Ovary (tissue), 9 donors: ENCODE results near the gene UNC5CL. TPM values are rescaled to one million over a fixed set of nuclear protein-coding genes. Genes with fewer than 3 reads are reported as not detected.
"Not testable (repeated sequence)": the region's sequence is repeated elsewhere in the genome, so short reads cannot be mapped to it uniquely, and the experiment has no call there.

Source experiments
- DNase-seq, 5 donors: peaks; one replicate each; pipeline ENCODE4 v3.0.0-alpha.2; 2019 to 2020
- H3K27ac ChIP-seq, 2 donors: fragments of 200-600 bp; one replicate each; pipeline versions ENCODE4 v1.5.1 to v1.8.0; 2019 to 2022
- H3K27me3 ChIP-seq: fragments of 200-600 bp; one replicate; pipeline ENCODE4 v1.8.0; 2022
- H3K36me3 ChIP-seq: fragments of 200-600 bp; sonication (generic); one replicate; pipeline ENCODE4 v1.5.1; 2019
- H3K4me1 ChIP-seq: one replicate; pipeline ENCODE4 v1.8.1; 2013; ENCODE audit warnings: mild to moderate bottlenecking, moderate library complexity; ENCODE audit not compliant: insufficient read depth
- H3K4me3 ChIP-seq: fragments of 200-600 bp; sonication (generic); one replicate; pipeline ENCODE4 v1.5.1; 2017
- H3K9me3 ChIP-seq, 2 donors: fragments of 200-600 bp in 1 of 2; sonication (generic) in 1 of 2; one replicate each; pipeline versions ENCODE4 v1.5.1 to v1.8.1; 2013 to 2019; ENCODE audit warnings: mild to moderate bottlenecking in 1 of 2, moderate library complexity in 1 of 2
- EP300 ChIP-seq: sonication (generic); formaldehyde crosslinking; IDR thresholded peaks from one replicate; pipeline ENCODE4 v1.6.1; 2017; ENCODE audit warnings: antibody characterized with exemption
- POLR2A ChIP-seq: fragments of 450-650 bp; IDR thresholded peaks from one replicate; pipeline ENCODE4 v1.6.1; 2017; ENCODE audit warnings: antibody characterized with exemption, mild to moderate bottlenecking, moderate library complexity
- WGBS, 3 donors: extraction: QIAGEN DNeasy Blood & Tissue Kit in 1 of 3; methylation state at CpG; one replicate each; pipeline versions ENCODE4 v1.1.5 to v1.1.7; 2013 to 2017; 5-methylcytosine and 5-hydroxymethylcytosine counted together
- intact Hi-C, 4 donors: fragments of 100-400 bp; cut with DNase I; formaldehyde crosslinking; loops; one replicate each; pipeline versions ENCODE4 v1.11.0 to v1.15.1; 2022 to 2023
- polyA plus RNA-seq, 2 donors: library from polyadenylated mRNA; stranded (reverse); fragments of 200-250 nt in 1 of 2; fragments of 350-450 nt in 1 of 2; fragmentation: Illumina TruSeq in 1 of 2; extraction: RNeasy Lipid Tissue Mini Kit (QIAGEN cat#74804) in 1 of 2; gene quantifications; one replicate each; pipeline ENCODE4 v1.2.3, GENCODE V29; 2013 to 2014
- total RNA-seq, 7 donors: library from RNA; depleted of rRNA in 2 of 7; stranded (reverse); fragments of >200 nt in 2 of 7; fragmentation: NEBNext Ultra II Directional in 3 of 7; extraction: Animal tissue kit (Norgen Biotek cat#: 25700) in 3 of 7; gene quantifications; one replicate each; pipeline versions ENCODE4 v1.1.0 to v1.2.4, GENCODE V29; 2016 to 2023
- TF ChIP-seq, protein P1 (sequence below), 3 donors: fragments of 450-650 bp in 2 of 3; fragments of 200-600 bp in 1 of 3; IDR thresholded peaks; one replicate each; pipeline versions ENCODE4 v1.5.1 to v1.8.0; 2016 to 2022; ENCODE audit warnings: antibody characterized with exemption in 3 of 3, mild to moderate bottlenecking in 1 of 3
- donor health status: DM: no; HTN: no; CAD: no; lungs with moderate emphysema.
- donor health status: DM: no; HTN: no; CAD: no.
- donor health status: Bipolar disorder and iron deficiency.
- donor health status: DM: yes; HTN: yes; CAD: no.
- donor health status: DM: no; HTN: no; CAD: no.
- donor health status: DM: yes; HTN: yes; CAD: no.

UNC5CL gene
- total and polyA plus RNA-seq, 9 donors, result 0.60 to 2.1 (median 0.86) TPM

DNA sequence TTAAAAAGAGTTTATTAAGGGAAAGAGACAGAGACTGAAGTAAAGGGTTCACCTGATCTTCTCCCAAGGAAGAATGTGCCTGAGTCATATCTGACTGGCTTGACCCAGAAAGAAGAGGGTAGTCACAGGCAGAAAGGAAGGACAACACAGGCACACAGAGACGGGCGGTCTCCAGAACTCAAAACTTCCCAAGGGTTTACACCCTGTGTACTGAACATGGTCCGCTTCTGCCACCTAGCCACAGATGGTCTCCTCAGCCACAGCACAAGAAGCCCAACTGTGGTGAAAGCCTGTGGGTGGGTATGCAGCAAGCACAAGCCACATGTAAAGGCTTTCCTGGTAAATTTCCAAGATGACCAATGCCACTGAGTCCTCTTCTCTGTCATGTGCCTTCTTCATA is 17.2 kb downstream of the UNC5CL start:
- H3K4me1 ChIP-seq, result no peaks in the 10 kb centered on the region
- peak; percentile 45 to 54 (median 48) for DNase-seq
- H3K27me3 ChIP-seq, result no peaks in the 10 kb centered on the region
- intact Hi-C loops, result loop anchor here in 3 of 4 donors (10.0 kb wide), 3 partner anchors 127 to 1037 kb away; partner anchors contain the start of gene LRFN2 (in 1 of the 3)
- WGBS, 3 donors, result 60 to 72% (median 65%) methylated on average over 3 of the region's 3 CpGs
- H3K9me3 ChIP-seq, result no peaks in the 10 kb centered on the region
- H3K36me3 ChIP-seq, result no peaks in the 10 kb centered on the region
- H3K27ac ChIP-seq, result no peak overlapping the region
- no peak for TF ChIP-seq EP300
- TF ChIP-seq, protein P1, sequence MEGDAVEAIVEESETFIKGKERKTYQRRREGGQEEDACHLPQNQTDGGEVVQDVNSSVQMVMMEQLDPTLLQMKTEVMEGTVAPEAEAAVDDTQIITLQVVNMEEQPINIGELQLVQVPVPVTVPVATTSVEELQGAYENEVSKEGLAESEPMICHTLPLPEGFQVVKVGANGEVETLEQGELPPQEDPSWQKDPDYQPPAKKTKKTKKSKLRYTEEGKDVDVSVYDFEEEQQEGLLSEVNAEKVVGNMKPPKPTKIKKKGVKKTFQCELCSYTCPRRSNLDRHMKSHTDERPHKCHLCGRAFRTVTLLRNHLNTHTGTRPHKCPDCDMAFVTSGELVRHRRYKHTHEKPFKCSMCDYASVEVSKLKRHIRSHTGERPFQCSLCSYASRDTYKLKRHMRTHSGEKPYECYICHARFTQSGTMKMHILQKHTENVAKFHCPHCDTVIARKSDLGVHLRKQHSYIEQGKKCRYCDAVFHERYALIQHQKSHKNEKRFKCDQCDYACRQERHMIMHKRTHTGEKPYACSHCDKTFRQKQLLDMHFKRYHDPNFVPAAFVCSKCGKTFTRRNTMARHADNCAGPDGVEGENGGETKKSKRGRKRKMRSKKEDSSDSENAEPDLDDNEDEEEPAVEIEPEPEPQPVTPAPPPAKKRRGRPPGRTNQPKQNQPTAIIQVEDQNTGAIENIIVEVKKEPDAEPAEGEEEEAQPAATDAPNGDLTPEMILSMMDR (IDR thresholded peaks at IDR 0.05), result peak in 1 of 3 donors; percentile 6
- H3K4me3 ChIP-seq, result no peak overlapping the region

DNA sequence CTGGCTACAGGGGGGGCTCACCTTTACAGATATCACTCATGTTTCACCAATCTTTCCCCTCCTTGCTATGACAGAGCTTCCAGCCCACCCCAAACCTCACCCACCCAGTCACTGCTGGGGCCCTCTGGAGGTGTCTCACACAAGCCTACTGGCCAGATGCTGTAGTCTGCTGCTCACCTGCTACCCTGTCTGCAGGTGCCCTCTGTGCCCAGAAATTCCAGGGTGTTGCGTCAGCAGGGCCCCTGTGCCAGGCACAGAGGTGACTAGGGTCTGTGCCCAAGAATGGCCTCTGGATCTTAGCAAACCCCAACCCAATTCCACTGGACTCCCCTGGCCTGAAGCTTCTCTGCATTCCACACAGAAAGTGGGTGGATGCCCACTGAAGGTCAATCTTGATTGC is 21.4 kb downstream of the UNC5CL start:
- Histone ChIP-seq H3K4me3 (no peak overlapping the region), H3K27ac (no peak overlapping the region), H3K9me3 (no peaks in the 10 kb centered on the region), H3K27me3 (no peaks in the 10 kb centered on the region), H3K36me3 (no peaks in the 10 kb centered on the region), H3K4me1 (no peaks in the 10 kb centered on the region)
- intact Hi-C loops, result no loop called here
- TF ChIP-seq EP300, result no peak
- TF ChIP-seq, protein P1 (IDR thresholded peaks at IDR 0.05), result no peak
- TF ChIP-seq POLR2A, result no peak
- 100% methylated on average over 1 of the region's 1 CpG for WGBS, 3 donors
- no peak for DNase-seq

DNA sequence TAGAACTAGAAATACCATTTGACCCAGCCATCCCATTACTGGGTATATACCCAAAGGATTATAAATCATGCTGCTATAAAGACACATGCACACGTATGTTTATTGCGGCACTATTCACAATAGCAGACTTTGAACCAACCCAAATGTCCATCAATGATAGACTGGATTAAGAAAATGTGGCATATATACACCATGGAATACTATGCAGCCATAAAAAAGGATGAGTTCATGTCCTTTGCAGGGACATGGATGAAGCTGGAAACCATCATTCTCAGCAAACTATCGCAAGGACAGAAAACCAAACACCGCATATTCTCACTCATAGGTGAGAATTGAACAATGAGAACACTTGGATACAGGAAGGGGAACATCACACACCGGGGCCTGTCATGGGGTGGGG is 23.2 kb downstream of the UNC5CL start:
- DNase-seq, H3K36me3 ChIP-seq, H3K27ac ChIP-seq, H3K9me3 ChIP-seq, H3K4me3 ChIP-seq, H3K27me3 ChIP-seq, intact Hi-C loops, H3K4me1 ChIP-seq: not testable (repeated sequence)
- WGBS, 3 donors, result 95 to 97% (median 96%) methylated on average over 5 of the region's 5 CpGs

DNA sequence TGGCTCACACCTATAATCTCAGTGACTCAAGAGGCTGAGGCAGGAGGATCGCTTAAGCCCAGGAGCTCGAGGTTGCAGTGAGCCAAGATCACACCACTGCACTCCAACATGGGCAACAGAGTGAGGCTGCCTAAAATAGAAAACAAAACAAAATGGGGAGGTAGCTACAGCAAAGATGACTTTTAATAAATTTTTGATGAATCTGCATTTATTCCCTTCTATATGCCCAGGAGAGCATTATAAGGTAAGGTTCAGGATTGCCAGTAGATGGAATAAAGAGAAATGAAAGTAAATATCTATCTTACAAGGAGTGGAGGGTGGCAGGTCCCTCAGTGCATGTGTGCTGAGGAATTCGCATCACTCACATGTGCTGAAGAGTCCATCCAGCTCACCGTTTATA is 24.2 kb downstream of the UNC5CL start:
- no peak overlapping the region for H3K4me3 ChIP-seq
- no peaks in the 10 kb centered on the region for H3K4me1 ChIP-seq
- intact Hi-C loops, result loop anchor here in 1 of 4 donors (5.0 kb wide), 1 partner anchor 43 kb away; no protein-coding TSS in a partner anchor
- TF ChIP-seq POLR2A, result no peak
- no peaks in the 10 kb centered on the region for H3K27me3 ChIP-seq
- no peaks in the 10 kb centered on the region for H3K9me3 ChIP-seq
- H3K27ac ChIP-seq, result no peak overlapping the region
- no peaks in the 10 kb centered on the region for H3K36me3 ChIP-seq
- DNase-seq, result no peak
- WGBS, 3 donors, result 90 to 91% (median 90%) methylated on average over 4 of the region's 4 CpGs

DNA sequence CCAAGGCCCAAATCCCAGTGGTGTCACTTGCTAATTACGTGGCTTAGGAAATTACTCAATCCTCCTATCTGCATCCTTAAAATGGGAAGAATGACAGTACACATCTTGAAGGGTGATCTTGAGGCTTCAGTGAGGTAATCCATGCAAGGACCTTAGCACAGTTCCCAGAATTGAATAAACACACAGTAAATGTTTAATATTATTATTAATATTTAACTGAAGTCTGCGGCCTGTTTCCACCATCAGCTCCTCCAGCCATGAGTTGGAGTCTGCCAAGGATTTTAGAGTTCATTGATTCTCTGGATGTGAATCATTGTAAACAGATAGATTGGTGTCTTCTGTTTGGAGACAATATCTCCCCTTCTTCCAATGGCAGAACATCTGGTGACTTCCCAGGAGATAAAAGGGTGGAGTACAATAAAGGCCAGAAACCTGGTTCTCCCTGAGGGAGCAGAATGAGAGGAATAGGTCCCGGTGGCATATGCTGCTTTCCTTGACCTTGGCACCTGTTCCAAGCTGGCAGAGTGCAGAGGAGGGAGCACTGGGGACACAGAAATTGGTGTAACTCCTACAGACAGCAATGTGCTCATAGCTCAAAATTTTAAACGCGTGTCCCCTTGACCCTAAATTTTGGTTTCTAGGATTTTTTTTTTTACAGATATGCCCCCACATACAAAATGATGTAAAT is 25.4 kb downstream of the UNC5CL start:
- TF ChIP-seq POLR2A, result no peak
- TF ChIP-seq, protein P1 (IDR thresholded peaks at IDR 0.05), result no peak
- no peak for TF ChIP-seq EP300
- WGBS, 3 donors, result 92 to 94% (median 94%) methylated on average over 5 of the region's 5 CpGs

More for the DNA sequence above, 25.4 kb downstream of the UNC5CL start:
- H3K4me3 ChIP-seq, result no peak overlapping the region
- no peaks in the 10 kb centered on the region for H3K27me3 ChIP-seq
- no peak for DNase-seq
- intact Hi-C loops, result loop anchor here in 1 of 4 donors (5.0 kb wide), 1 partner anchor 44 kb away; no protein-coding TSS in a partner anchor
- H3K9me3 ChIP-seq, result no peaks in the 10 kb centered on the region
- H3K27ac ChIP-seq, result no peak overlapping the region
- H3K36me3 ChIP-seq, result no peaks in the 10 kb centered on the region
- H3K4me1 ChIP-seq, result no peaks in the 10 kb centered on the region
